DMS114 treated with DMSO at 0.1 percent for 48 hours (cell line): ENCODE results near the gene PBX3.

ENCODE experiments used
- DNase-seq: peaks from one replicate; lab custom pipeline; 2025; ENCODE audit not compliant: unreplicated experiment; lab: John Stamatoyannopoulos, UW

Gene PBX3

DNA sequence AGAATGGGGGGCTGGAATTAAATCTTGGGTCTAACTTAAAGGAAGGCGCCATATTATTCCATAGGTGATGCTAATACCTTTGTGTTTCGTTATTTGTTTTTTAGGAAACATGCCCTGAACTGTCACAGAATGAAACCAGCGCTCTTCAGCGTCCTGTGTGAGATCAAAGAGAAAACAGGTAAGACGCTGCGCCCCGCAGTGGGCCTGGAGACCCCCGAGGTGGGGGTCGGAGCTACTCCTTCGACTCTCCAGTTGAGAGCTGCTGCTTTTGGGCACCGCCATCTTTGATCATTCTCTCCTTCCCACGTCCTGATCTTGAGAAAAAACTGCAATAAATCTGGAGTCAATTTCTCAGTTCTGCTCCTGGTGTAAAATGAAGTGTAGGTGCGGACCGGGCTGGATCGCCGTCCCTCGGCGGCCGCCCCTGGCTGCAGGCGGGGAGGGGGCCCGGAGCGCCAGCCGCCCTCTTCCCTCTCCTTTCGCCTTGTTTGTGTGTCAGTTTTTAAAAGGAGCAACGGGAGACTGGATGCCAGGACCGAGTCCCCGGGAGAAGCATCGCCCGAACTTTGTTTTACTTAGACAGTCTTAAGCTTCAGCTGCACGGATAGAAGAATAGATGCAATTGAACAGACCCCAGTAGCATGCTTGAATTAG lies 1.4 kb downstream of the PBX3 start:
- no peak for DNase-seq

DNA sequence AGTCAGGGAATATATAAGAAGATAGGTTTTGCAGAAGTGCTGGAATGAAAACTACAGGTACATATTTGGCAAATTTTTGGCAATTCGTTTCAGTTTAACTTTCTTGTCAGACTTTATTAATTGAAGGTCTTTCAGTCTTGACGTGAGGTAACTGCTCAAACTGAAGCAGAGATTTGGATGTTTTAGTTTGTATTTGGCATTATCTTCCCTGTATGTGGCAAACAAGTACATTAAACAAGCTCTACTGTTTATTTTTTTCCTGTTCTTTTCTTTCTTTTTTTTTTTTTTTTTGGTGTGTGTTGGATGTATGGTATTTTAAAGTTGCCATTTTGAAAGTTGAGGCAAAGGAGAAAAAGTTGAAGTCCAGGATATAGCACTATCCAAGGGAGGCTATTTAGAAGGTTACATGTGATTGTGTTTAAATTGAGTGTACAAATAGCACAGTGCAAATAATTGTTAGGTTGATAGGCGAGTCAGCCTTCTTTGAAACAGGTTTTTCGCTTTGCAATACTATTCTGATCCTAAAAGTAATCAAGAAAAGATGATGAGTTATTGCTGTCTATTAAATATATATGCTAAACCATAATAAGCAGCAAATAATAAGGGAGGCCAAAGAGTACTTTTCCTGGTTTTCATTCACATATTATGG lies 2.2 kb downstream of the PBX3 start:
- no peak for DNase-seq

DNA sequence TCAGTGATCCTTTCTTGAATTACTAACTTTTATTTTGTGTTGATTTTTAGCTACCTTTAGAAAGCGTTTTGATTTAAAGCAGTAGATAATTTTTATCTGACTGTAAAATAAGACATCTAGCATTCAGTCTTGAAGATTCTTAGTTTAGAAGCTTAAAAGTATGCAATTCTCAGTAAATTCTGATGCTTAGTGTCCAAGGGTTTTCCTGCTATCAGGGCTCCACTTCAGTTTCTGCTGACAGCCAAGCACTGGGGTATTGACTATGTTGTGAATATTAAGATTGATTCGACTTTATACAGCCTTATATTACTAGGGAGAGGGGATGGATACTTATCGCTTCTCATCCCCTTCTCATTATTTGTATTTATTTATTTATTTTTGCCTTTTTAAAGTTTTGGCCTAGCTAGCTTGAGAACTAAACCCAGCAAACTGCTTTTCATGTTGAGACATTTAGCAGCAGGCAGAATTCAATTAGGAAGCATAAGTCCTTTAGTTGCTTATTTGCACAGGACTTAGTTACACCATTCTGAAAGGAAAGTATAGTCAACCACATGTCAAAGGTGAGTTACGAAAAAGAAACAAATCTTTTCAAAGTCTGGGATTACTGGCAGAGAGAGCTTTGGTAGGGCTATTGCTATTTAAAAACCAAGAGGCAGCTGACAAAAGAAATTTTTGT lies 2.9 kb downstream of the PBX3 start:
- no peak for DNase-seq

DNA sequence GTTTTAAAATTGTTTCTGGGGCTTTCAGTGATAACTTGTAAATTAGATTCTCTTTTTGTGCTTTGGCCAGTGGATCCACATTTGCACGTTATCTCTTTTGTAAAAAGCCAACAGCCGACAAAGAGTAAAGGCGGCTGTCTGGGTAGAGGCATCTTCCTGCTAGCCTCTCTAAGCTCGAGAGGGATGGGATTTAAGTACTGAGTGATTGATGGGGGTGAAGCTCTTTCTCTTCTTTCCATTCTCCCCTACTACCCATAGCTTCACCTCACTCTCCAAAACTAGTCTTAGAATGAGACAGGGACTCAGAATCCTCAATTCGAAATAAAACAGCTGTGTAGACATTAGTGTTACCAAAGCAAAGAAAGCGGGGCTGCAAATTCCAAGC lies 3.4 kb downstream of the PBX3 start:
- DNase-seq = peak; percentile 54

DNA sequence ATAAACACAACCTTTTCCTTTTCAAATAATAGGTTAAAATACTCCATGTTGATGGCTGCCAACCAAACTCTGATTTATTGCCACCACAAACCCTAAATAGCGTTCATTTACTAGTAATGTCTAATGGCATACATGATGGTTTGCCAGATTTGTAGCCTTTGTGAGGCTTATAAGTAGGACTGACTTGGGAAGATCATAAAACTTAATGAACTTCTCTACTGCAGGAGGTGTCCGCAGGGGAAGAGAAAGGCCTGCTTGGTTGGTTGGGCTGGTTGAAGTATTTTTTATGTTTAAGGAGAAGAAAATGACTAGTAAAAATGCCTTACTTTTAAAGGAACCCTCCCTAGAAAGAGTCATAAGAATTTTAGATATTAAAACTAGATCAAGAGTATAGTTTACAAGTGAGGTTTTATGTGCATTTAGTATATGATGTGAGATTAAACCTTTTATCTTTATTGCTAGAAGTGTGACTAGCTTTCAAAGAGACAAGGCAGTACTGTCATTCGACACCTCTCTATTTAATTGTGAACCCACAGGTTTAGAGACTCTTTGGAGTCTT lies 5.0 kb downstream of the PBX3 start:
- DNase-seq = no peak

DNA sequence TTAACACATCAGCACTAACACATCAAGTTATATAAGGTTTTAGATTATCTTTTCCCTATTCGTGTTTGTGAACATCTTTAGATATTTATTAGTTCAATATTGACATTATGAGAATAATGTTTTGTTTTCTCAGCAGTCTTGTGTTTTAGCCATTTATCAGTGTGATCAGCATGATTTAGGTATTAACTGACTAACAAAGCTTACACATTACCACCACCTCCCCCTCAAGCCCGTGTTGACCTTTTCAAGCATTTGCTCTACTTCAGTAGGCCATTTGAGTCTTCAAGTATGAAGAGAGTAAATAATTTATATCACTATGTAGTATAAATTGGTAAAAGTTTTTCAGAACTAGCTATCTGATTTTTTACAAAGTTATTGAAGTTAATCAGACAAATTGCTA lies 6.9 kb downstream of the PBX3 start:
- no peak for DNase-seq

DNA sequence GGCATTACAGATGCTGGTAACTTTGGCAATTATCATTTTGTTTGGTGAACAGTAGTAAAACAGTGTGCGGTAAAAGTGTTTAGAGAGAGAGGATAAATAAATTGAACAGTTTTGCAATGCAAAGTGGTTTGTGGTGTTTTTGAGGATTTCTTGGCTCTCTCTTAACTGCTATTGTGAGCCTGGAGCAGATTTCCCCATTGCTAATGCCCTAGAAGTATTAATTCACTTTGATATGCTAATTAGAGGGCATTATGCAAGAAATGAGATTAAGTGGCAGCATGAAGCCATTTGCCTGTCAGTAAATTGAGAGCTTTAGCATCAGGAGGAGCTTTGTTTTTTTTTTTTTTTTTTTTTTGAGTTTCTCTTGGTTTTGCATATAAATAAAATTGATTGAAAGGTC lies 8.2 kb downstream of the PBX3 start:
- no peak for DNase-seq

DNA sequence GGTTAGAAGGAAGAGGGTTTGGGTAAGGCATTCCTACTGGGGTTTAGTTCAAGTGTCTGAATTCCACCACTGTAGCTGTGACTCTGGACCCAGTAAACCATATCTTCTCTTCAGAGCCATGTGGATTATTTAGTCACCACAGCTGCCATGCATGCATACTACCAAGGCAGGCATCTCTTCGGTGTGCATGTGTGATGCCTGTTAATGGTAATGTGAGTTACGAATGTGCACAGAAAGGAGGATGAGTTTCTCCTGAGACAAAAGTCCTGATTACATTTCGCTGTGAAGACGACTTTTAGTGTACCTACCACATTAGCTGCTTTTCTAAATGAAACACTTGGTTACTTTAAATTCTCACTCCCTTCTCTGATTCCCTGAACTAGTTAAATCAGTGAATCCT lies 9.3 kb downstream of the PBX3 start:
- DNase-seq = no peak

DNA sequence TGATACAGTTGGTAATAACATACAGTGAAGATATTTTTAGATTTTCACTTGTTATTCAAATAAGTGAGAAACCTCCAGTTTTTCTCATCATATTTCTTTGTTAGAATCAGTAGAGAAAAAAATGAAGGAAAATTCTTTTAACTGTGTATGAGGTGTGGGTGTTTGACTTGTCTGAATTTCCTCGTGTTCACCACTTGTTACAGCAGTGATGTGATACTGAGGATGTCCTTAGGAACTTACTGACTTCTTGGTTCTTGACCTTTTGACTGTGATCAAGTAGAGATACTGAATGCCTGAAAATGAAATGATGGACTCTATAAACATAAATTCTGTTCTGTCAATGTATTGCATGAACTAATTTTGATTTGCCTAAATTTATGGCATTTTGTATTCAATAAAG lies 10.7 kb downstream of the PBX3 start:
- no peak for DNase-seq

DNA sequence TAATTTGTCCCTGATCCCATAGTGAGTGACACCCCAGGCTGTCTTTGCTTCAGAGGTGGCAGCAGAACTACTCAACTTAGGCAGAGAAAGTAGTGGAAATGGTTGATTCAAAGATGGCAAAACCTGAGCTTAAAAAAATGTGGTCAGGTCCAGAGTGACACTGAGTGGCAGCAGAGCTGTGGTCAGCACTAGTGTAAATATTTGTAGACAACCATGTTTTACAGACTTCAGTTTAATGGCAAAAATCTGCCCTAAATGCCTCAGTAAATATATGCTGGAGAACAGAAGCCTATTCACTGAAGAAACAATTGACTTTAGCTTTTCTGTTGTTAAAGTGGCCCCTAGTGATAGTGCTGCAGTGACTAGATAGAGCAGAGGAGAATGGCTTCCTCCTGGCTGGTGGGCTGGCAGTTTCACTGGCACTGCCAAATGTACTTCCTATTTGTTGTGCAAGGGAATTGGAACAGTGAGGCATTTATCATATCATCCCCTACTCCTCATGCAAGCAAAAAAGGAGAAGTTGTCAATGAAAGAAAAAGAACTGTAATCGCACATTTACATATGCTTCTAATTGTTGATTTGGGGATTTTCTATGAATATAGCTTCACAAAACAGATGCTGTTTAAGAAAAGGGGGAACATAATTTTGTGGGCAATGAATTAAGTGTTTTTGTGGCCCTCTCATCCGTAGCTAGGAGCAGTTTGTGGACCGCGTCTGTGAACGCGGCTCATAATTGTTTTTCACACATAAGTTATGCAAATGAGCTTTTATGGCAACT lies 12.0 kb downstream of the PBX3 start:
- DNase-seq = no peak

DNA sequence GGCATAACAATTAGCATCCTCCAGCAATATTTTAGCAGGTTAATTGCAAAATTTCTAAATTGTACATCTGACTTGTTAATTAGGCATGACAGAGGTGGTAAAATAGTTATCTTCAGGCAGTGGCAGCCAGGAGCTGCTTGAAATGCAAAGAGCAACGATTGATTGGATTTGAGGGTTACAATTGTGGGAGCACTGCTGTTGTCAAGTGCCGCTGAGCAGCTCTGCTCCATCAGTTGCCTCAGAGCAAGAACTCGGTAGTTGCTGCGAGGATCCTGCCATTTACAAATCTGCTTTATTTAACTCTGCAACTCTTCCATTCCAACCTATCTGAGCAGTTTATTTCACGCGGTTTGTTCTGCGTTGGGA lies 12.6 kb downstream of the PBX3 start:
- DNase-seq = no peak

DNA sequence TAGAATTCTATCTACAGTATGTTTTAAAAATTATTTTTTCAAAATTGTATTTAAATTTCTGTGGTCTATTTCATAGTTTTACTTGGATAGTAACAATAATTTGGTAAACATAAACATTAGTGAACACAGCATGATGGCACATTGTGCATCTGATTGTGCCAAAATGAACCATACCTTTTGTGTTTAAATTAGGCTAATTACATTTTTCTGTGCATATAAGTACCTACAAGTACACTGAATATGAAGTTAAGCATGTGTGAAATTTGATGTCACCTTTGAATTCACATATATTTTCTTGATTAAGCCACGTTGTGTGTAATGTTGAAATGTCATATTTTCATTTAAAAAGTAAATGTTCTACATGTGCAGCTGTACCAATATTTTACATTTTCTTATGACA lies 13.4 kb downstream of the PBX3 start:
- DNase-seq = no peak

DNA sequence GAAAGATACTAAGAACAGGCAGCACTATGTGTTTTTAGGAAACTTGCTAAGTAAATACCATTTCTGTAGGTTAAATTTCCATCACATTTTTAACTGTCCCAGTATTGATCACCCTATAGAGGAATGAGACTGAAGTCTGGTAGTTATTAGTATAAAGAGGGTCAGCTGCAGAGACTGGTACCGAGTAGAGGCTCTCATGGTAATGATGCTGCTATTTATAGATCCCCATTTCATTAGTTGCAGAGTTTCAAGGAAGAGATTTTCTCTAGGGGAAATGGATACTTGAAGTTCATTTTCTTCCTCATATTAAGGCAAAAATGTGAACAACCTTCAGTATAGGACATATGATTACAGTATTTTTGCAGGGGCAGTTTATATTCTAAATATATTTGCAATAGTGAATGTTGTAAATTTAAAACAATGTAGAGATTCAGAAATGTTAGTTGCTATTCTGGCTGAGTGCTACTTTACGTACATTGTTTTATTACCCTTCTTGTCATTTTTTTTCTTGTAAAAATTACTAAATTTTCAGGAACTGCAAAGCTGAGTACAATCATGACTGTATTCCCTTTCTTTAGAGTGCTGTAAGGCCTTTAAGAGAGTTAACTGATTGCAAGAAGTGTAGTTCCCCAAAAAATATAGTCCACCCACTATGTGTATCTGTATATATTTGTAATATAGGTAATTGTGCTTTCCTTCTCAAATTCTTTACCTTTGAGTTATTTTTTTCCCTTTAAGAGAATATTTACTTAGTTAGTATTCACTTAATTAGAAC lies 14.7 kb downstream of the PBX3 start:
- no peak for DNase-seq

DNA sequence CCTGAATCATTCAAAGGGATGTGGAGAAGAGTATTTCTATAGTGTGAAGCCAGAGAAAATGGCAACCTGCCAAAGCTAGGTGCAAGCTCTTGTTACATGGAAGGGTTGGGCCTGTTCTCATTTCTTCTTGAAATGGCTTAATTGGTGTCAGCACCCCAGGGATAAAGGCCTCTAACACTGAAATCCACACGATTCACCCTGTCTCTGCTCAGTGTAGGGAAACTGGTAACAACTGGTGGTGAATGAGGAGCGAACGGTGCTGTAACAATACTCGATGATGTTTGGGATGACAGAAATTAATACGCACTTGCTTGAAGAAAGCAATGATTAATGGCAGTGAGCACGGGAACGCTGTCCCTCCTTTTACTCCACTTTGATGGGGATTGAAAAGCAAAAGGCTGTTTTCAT lies 16.2 kb downstream of the PBX3 start:
- DNase-seq = peak; percentile 39

DNA sequence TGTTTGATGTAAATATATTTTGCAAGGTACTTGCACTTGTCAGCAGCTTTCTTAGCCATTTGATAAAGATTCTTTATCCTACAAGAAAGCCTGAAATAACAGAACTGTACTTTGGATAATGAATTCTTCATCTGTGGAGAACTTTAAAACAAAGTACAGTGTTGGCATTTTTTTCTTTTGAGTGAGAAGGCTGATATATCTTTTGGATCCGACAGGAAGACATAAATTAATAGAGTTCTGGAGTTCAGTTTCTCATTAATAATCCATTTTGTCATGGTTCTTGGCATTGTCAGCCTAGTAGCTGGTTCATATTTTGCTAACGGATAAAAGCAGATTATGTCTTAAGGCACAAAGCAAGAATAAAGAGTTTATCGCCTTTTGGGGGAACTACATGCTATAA lies 17.0 kb downstream of the PBX3 start:
- DNase-seq = no peak

DNA sequence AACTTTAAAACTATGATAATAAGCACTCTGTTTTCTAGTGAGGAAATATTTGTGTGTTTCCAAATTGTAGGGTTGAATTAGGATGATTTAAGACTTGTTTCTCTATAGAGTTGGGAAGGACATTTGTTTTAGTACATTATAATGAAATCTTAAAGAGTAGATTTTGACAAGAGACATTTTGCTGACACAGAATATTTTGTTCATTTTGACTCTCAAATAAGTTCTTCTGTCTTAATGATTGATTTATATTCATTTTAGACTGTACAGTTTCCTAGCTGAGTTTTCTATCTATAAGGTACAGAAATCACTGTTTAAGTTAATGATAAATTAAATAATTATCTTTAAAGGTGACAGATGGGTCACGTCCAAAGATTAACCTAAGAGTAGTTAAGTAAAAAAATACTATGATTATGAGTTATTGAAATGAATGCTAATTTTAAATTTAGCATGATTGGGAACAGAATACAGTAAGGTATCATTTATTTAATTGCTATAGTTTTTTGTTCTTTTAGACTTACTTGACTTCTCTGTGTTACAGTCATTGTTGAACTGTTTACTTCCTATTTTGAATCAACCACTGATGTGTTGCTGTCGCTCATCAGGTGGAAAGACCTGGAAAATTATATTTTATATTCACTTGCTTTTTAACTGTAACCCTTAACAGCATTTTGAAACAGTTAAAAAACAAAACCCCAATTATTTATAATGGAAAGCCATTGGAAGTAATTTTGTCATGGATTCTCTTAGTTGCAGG lies 19.5 kb downstream of the PBX3 start:
- no peak for DNase-seq

DNA sequence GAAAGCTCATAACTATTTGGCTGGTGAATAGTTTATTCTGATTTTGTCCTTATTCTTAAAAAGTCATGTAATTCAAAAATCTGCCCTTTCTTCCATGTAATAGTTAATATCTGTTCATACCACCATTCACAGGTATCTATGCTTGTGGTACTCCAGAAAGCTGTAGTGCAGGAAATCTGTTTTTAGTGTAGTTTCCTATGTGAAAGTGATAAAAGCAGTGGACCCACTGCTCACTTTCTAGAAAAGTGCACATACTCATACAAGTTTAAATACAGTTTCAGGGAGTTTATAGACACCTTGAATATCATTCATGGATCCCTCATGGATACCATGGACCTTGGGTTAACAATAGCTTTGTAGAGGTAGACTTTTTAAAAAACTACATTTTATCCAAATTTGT lies 20.2 kb downstream of the PBX3 start:
- no peak for DNase-seq

DNA sequence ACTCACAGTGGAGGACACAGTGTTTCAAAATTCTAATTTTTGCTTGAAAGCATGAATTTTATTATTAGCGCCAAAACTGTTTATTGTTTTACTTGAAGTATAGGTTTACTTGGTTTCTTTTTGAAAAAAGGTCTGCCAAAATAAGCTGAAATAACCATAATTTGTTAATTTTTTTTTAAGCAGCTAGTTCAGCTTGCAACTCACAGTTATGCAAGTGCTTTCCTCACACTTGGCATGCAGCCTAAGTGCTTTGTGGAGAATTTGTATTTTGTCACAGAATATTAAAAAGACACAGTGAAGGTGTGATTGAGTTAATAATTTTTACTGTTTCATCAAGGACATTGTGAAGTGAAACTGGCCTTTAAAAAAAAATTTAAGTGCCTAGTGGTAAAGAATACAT lies 21.6 kb downstream of the PBX3 start:
- no peak for DNase-seq

DNA sequence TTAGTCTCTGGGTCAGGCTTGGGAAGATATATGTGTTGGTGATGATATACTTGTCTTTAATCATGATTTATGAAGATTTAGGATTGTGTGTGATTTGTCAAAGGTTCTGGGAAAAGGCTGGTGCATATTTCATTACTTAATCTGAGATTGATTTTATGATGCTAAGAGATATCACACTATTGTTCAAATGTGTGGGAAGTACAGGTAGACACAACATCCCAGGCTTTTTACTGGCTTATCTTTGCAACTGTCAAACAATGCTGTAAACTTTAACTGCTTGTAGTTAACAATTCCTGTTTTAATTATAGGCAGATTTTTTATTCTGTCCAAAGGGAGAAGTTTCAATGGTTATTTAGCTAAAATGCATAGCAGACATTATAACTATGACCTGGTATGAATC lies 23.9 kb downstream of the PBX3 start:
- DNase-seq = no peak

DNA sequence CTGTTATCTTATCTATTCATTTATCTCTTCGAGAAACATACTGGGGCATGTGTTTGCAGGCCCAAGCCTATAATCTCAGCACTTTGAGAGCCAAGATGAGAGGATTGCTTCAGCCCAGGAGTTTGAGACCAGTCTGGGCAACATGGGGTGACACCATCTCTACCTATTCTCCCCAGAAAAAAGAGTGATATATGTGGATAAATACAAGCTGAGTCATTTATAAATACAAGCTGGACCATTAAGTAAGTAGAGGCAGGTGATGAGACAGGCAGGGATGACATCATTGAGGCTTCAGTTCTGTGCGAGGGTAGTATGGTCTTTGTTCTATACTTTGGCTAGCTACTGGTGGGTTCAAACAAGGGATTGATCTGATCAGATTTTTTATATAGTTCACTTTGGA lies 25.6 kb downstream of the PBX3 start:
- DNase-seq = no peak
